GM18505 (cell line): ENCODE measurements around the gene PRM3.

Experiments
- ATAC-seq: cut with Tn5 transposase; IDR thresholded peaks from one replicate; pipeline ENCODE4 v1.9.1; 2021; ENCODE audit not compliant: unreplicated experiment
- POLR2A ChIP-seq: IDR thresholded peaks from 4 replicates; pipeline ENCODE4 v1.6.1; 2011; ENCODE audit warnings: borderline replicate concordance; ENCODE audit not compliant: insufficient read depth, insufficient read length; ENCODE audit errors: extremely low read depth

PRM3 gene

DNA sequence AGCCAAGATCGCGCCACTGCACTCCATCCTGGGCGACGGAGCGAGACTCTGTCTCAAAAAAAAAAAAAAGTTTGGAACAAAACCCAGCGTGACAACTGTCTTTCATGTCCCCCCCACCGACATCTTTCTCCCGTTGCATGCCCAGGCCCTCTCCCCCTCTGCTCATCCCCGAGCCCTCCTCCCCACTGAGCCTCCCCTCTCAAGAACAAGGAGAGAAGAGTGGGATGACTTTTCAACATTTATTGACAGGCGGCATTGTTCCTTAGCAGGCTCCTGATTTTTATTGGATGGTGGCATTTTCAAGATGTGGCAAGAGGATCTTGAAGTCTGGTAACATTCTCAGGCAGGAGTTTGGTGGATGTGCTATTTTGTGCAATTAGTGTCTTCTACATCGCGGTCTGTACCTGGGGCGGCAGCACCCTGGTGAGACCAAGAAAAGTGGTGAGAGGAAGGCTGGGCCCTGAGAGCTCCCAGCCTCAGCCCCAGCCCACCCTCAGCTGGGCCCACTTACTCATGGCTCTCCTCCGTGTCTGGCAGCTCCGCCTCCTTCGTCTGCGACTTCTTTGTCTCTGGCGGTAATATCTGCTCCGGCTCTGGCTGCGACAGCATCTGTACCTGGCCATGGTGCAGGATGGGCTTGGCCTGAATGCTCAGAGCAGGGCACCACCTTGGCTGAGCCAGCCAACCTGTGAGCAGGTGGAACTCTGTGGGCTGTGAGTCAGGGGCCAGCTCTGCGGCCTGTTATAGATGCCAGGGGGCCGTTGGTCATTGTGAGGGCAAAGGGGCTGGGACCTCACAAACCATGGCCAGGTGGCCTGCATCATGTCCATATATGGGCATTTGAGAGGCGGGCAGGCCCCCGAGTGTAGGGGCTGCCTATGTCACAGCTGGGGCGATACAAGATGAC is 7.4 kb upstream of the PRM3 start, which contains the start of gene PRM1:
TSS of gene PRM1 (minus strand) at position 715 of the 907 bp plus-strand sequence. CDS start at position 623, 92 bp downstream.
- TF ChIP-seq POLR2A, result no peak
- no peak for ATAC-seq

DNA sequence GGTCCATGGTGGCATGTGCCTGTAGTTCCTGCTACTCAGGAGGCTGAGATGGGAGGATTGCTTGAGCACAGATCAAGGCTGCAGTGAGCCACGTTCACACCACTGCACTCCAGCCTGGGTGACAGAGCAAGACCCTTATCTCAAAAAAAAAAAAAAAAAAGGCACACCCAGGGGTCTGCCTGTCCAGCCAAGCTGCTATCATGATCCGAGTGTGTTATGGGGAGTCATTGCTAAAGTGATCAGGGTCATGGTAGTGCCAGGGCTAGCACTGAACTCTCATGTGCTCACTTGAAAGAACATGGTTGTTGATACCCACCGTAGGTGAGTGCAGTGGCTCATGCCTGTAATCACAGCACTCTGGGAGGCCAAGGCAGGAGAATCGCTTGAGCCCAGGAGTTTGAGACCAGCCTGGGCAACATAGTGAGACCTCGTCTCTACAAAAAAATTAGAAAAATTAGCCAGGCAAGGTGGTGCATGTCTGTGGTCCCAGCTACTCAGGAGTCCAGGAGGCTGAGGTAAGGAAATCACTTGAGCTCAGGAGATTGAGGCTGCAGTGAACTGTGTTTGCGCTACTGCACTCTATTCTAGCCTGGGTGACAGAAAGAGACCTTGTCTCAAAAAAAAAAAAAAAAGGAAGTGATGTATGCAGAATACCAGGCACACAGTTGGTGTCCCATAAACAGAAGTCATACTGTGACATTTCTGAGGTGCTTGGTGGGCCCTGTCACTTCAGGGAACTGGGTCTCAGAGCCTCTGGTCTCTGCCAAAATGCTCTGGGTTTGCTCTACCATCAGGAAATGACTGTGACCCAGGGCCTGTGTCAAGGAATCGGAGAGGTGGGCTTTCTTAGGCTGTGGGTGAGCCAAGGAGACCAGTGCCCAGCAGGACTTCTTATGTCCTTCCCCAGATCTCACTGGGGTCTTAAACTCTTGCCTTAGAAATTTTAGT is 5.5 kb upstream of the PRM3 start:
- TF ChIP-seq POLR2A, result no peak
- ATAC-seq, result no peak

DNA sequence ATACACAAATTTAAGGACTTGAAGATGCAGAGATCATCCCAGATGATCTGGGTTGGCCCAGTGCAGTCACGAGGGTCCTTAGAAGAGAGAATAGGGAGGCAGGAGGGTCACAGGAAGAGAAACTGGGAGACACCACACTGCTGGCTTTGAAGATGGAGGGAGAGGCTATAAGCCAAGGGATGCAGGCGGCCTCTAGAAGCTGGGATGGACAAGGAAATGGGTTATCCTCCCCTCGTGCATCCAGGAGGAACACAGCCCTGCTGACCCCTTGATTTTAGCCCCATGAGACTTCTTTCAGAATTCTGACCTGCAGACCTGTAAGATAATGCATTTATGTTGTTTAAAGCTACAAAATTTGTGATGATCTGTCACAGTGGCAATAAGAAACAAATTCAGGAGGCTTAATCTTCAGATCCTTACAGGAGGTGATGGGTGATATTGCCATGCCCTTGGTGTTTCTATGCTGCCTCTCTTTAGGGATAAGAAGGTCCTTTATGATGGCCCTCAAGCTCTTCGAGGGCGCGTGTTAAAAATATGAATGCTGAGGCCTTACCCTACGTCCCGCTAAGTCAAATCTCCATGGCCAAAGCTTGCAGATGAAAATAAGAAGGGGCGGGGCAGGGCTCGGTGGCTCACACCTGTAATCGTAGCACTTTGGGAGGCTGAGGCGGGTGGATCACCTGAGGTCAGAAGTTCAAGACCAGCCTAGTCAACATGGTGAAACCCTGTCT is 4.3 kb upstream of the PRM3 start:
- TF ChIP-seq POLR2A, result no peak
- no peak for ATAC-seq

DNA sequence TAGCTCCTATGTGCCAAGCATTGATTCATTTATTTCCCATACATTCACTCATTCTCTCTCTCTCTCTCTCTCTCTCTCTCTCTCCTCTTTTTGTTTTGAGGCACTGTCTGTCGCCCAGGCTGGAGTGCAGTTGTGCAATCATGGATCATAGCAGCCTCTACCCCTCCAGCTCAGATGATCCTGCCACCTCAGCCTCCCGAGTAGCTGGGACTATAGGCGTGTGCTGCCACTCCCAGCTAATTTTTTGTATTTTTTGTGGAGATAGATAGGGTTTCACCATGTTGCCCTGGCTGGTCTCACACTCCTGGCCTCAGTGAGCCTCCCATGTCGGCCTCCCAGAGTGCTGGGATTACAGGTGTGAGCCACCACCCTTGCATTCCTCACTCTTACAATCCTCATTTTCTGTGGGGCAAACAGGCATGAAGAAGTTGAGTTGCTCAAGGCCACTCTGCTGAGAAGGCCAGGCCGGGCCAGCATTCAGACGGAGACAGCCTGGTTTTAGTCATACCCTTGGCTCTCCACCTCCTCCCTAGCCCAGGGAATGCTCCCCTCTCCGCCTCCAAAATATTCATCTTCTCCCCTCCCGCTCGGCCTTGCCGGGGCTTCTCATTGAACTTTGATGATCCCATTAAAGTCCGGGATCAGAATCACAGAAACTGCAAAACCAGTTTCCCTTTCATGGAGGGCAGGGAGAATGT is 3.6 kb upstream of the PRM3 start:
- no peak for TF ChIP-seq POLR2A
- no peak for ATAC-seq

DNA sequence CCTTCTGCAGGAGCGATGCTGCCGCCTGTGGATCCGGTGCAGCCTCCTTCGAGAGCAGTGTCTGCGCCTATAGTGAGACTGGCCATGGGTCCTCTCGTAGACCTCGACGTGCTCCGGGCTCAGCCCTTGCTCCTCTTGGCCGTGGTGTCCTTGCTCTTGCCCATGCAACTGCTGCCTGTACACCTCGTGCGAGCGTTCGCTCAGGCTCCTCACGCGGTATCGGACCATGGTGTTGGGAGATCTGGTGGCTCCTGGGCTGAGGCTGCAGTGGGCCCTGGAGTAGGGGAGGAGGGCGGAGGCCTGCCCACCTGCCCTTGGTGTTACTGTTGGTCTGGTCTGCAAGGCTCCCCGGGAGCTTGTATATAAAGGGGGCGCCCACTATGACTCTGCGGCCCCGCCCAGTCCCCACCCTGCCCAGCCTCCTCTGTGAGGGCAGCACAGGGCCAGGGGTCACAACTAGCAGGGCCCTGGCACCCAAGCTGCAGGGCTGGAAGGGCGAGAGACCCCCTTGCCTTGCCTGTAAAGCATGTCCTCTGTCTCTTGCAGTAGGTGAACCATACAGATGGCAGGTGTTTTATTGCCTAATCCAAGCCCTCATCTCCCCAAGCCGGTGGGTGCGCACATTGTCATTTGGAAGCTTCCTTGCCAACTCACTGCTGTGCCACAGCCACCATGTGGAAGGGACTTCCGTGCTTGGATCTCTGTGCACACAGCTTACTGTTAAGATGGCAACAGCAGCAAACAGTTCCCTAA is 2.9 kb upstream of the PRM3 start, which contains the start of gene PRM2:
TSS of gene PRM2 (minus strand) at position 338 of the 753 bp plus-strand sequence. CDS start at position 228, 110 bp downstream.
- ATAC-seq, result no peak
- no peak for TF ChIP-seq POLR2A

DNA sequence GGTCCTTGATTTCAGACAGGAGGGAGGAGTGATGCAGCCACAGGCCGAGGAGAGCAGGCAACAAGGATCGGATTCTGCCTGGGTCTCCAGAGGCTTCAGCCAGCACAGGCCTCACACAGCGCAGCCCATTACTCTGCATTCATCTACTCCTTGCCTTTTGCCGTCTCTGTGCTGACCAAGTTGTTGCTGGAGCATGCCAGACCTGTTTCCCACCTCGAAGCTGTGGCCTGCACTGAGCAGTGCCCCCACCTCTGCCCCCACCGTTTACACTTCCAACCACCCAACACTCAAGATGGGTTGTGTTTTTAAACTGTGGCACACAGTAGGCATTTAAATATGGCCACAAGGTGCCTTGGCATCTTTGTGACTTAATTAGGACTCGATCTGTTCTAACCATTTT is 1.5 kb upstream of the PRM3 start:
- TF ChIP-seq POLR2A, result no peak
- no peak for ATAC-seq

DNA sequence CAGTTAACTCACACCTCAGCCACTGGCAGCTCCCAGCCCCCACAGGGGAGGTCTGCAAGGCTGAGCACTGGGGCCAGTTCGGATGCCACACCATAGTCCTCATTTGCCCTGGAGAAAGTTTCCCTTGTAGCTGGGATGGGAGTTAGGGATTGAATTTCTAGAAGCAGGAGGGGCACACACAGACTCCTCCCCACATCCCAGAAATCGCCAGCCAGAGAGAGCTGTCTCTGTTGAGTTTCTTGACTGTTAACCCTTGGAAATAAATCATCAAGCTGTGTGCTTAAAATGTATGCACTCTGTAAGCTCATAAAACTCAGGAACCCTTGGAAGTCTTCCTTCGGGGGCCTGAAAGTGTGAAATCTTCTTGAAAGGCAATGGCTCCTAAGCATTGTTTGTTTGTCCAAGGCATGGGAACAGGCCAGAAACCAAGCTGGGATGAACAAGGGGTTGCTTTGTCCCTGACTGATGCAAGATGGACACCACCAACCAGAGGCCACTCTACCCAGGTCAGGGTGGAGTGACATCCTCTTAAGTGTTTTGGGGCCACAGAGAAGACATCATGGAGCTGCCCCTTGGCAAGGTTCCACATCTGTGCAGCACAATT is 394 bp upstream of the PRM3 start:
- TF ChIP-seq POLR2A, result no peak
- ATAC-seq, result no peak

DNA sequence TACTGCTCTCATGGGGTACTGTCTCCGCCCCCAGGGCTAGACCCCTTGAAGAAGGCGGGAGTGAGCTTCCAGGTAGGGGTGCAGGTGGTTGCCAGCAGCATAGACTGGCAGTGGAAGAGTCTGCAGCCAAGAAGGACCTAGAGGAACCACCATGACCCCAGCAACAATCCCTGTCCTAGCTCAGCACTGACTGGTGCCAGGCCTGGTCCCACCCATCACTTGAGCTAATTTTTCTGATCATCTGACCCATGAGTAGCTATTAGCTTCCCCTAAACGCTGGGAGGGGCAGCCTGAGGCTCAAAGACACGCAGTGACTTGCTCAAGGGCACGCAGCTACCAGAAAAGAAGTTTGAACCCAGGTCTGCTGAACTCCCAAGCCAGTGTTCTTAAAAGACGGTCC is 945 bp downstream of the PRM3 start:
- TF ChIP-seq POLR2A, result no peak
- ATAC-seq, result no peak

DNA sequence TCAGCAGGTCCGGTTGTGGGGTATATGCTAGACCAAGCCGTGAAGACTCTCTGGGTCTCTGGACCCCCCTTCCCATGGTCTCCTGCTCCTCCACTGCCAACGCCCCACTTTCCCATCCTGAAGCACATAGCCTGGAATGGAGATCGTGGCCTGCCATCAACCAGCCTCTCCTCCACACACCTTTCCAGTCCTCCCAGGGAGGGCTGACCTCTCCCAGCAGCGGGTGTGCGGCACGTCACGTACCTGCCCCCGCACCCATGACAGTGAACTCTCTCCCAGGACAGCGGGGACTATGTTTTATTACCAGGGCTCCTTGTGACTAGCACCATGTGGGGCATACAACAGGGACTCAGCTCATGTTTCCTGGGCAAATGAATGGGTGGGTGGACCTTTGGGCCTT is 1.8 kb downstream of the PRM3 start:
- no peak for ATAC-seq
- TF ChIP-seq POLR2A, result no peak

DNA sequence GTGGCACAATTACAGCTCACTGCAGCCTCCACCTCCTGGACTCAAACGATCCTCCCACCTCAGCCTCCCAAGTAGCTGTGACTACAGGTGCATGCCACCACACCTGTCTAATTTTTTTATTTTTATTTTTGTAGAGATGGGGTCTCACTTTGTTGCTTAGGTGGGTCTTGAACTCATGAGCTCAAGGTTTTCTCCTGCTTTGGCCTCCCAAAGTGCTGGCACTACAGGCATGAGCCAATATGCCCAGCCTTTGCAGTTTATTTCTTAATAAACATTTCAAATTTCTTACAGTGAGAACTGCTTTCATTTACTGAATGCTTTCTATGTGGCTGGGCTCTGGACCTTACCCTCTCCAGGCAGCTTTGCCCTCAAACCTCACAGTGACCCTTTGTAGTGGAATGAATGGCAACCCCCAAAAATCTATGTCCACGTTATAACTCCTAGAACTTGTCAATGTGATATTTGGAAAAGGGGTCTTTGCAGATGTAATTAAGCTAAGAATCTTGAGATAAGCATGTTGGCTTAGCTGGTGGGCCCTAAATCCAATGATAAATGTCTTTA is 2.7 kb downstream of the PRM3 start:
- no peak for TF ChIP-seq POLR2A
- ATAC-seq, result no peak

DNA sequence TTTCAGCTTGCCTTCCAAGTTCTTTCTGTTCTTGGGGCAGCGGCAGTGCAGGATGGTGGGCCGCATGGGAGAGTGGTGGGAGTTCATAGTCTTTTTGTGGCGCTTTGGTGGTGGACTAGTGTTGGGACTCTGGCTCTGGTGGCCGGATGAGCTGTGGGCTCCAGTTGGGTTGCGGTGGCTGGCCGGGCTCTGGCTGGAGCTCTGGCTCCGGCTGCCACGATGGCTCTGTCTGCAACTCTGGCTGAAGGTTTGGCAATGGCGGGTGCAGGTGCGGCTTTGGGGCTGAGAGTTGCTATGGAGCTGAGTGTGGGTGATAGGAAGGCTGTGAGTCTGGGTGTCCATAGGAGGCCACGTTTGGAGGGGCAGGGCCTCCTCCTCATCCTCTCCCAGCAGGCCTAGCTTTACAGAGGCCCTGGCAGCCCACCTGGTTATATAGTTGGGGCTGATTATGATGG is 4.5 kb downstream of the PRM3 start, which contains the start of gene TNP2:
TSS of gene TNP2 (minus strand) at position 405 of the 455 bp plus-strand sequence. CDS start at position 342, 63 bp downstream.
- TF ChIP-seq POLR2A, result no peak
- no peak for ATAC-seq
